ENCODE results near the gene CTNND2.
A peak's percentile ranks its signal among the peaks of the same experiment; 100 is the strongest.

CTNND2 gene

DNA sequence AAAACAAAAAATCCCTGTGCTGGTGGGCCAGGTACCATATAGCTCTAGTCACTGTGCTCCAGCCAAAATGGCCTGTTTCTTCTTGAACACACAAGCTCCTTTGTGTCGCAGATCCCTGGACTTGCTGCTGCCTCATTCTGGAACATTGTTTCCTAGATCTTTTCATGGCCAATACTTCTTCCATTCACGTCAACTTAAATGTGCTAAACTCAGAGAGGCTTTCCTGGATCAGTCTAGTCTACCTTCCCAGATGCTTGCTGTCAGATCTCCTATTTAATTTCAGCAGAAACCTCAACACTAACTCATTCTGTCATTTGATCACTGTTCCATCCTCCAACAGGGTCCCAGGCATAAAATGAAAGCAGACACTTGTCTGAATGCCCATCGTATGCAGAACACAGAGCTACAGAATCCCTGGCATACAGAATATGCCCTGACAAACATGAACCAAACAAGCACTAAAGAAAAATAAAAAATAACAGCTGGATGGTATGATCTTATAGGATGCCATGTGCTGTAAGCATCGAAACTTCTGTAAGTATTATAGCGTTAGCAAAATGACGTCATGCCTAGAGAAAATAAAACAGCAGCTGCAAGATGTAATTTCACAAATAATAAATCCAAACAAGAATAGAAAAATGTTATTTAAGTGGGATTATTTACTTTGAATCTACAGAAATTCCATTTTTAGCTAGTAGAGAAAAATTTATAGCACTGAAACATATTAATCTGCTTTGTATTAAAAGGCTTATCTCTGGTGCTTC, 739.5 kb downstream of the CTNND2 start:
- DNase-seq (ENCODE audit: low spot score): no peak

DNA sequence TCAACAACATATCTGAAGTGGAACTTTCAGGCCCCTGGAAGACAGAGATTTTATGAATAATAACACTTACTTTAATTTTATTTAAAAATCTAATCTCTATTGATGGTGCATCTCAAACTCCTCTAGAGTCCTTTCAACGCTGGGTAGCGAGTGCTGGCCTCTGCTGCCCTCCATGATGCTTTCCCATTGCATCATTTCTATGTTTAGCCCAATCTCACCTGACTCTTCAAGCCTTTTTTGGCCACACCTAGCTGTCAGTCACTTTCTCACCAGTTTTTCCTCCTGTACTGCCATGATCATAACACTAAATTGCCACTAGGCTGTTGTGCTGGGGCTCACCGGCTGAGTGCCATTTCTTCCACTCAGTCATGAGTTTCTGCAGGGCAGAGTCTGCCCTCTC, 747.1 kb downstream of the CTNND2 start:
- no peak for DNase-seq (ENCODE audit: low spot score)

DNA sequence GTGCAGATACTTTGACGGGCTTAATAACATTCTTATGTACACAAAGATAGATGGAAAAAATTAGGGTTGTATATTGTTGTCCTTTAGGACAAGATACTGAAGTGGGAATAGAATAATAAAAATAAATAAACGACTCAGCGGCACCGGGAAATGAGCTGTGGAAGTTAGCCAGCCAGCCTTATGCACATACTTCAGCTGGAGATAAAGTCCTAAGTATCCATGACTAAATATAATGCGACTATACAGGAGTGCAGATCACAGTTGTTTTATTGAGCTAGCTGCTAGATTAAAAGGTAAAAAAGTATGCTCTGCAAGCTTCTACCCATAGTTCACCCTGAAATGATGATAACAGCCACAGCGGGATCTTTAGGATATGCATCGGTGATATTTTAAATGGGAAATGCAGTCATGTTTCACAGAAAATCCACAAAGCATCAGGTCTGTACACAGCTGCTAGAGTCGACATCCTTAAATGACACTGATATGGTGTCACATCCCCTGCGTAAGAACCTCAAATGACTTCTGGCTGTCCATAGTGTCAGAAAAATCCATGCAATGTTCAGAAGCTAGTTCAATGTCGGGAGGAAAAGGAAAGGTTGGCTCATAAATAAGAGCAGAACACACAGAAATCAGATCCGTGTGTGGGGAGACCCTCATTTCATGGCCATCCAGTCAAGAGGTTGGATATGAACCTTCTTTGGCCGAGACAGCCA, 750.4 kb downstream of the CTNND2 start:
- no peak for DNase-seq (ENCODE audit: low spot score)

DNA sequence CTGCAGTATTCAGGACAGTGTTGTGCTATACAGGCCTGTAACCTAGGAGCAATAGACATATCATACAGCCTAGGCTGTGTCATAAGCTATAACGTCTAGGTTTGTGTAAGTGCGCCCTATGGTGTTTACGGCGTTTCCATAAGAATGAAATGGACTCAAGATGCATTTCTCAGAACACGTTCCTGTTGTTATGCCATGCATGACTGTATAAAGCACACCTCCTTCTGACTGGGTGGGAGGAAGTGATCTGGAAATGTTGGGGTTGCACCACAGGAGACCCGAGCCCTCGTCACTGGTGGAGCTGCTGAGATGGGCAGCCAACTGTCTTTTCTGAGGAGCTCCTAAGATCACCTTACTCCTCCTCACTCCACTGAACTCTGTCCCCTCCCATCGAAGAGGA, 751.9 kb downstream of the CTNND2 start:
- DNase-seq (ENCODE audit: low spot score): no peak

DNA sequence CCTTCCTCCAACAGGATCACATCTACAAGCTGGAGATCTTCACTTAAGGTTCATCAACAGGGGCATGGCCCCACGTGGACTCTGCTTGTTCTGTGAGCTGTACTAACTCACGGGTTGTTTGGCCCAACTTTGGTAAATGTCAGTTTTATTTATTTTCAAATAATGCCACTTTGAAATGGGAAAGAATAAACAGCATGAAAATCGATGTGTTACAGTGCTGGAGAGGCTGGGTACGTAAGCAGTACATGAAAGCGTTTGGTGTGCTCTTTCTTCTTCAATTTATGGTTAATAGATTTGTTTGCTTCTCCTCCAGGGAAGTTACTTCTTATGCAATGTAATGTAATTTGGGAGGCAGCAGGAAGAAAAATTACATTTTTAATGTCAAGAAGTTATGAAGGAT, 753.3 kb downstream of the CTNND2 start:
- DNase-seq (ENCODE audit: low spot score): no peak

DNA sequence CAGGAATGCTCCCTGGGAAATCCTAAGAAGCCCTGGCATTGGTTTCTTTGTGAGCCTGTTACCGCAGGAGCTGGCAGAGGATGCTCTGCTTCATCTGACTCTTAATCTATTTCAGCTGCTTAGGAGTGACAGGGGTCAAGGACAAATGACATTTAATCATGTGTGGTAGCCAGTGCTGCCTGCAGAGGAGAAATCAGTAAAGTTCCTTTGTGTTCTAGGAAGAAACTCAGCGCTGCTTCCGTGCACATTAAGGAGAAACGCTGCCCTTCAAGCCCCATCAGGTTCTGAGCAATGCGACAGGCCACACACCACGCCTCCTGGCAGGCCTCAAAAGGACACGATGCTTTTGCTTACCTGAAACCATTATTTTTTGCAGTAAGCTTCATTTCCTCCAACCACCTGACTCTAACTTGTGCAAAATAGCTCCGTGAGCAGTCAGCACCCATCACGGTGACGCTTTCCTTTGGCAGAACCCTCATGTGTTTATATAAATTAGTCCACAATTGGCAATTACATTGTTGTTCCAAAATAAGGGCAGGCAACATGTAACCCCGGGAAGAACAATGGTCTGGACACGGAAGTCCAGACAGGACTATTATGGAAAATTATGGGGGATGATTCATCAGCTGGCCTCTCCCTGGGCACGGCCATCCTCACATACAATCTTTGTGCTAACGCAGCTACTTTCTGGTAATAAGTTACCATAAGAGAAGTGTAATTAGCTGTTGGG, 755.3 kb downstream of the CTNND2 start:
- DNase-seq (ENCODE audit: low spot score): peak; percentile 17

DNA sequence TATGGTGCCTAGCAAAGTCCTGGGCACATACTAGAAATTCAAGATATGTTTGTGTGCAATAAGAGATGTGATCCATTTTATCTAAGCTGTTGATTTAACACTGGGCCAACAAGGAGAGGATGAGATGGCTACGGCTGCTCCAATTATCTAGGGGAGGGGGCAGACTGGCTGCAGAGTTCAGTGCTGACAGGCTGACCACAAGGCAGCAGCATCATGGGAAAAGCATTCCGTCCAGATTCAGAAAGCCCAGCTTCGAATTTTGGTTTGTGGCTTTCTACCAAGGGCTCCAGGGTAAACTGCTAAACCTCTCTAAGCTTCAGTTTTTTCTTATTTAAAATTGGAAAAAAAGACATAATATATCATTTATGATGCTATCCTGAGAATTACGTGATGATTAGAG, 758.1 kb downstream of the CTNND2 start:
- DNase-seq (ENCODE audit: low spot score): no peak

DNA sequence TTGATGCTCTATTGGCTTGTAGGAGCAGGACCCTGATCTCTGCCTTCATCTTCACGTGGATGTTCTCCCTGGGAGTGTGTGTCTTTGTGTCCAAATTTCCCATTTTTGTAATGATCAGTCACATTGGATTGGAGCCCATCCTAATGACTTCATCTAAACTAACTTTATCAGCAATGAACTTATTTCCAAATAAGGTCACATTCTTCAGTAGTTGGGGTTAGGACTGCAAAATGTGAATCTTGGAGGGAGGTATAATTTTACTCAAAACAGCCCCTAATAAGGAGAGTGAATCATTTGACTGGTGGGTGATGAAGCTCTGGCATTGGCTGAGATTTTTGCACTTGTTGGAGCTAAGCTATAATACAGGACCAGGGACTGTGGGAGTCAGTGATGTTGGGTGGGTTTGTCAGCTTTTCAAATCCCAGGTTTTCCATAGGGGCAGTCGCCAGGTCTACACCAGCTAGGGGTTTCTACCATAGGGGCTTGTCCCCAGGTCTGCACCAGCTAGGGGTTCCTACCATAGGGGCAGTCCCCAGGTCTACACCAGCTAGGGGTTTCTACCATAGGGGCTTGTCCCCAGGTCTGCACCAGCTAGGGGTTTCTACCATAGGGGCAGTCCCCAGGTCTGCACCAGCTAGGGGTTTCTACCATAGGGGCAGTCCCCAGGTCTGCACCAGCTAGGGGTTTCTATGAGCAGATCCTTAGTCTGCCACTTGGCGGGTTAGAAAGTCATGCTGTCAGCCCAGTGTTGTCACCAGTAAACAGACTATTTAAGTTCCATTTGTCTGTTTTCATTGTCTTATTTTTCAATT, 760.6 kb downstream of the CTNND2 start:
- no peak for DNase-seq (ENCODE audit: low spot score)

DNA sequence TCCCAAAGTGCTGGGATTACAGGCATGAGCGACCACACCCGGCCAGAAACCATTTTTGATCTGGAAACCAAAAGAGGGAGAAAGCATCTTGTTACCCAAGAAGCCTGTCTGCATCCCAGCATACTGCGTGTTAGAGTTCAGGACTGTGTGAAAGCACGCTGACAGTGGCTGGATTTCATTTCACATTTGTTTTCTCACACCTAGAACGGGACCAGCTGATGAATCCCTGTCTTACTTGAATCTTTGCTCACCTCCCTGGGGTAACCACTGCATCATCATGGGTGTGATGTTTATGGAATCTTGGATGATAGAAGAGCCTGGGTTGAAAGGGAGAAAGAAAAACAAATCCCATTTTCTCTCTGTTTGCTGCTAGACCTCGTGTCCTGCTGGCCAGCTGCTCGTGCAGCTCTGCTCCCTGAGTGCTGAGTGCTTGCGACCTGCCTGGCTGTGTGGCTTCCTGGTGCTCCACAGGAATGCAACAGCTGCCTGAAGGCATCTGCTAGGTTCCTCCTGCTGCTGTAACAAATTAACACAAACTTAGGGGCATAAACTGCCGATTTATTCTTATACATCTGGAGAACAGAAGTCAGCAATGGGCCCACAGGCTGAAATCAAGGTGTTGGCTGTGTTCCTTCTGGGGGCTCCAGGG, 764.9 kb downstream of the CTNND2 start:
- no peak for DNase-seq (ENCODE audit: low spot score)

DNA sequence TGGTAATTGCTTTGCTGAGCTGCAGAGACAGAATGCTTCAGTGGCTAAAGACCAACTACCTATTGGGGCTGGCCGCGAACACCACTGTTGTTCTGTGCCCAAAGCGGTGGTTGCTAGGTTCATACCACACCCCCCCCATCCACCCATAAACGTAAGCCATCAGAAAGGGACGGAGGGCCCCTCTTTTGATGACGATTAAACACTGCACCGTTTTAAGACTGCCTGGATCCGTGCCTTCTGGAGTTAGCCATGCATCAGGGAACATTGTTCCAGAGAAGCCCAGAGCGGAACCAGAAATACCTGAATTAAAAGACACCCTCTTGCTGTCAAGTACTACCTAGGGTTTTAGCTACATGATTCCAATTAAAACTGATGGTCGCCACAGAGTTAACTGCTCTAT, 774.1 kb downstream of the CTNND2 start:
- DNase-seq (ENCODE audit: low spot score): no peak

DNA sequence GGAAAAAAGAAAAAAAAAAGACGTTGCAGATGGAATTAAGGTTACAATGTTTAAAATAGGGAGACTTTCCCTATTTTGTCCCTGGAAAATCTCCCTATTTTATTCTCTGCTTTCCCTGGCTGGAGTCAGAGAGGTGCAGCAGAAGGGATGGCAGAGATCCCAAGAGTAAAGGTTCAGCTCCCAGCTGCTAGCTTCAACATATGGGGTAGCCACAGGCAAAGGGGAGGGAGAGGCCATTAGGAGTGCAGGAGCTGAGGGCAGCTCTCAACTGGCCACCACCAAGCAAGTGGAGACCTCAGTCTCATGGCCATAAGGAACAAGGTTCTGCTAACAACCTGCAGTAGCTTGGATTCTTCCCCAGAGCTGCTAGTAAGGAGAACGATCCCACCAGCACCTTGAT, 776.2 kb downstream of the CTNND2 start:
- DNase-seq (ENCODE audit: low spot score): no peak

DNA sequence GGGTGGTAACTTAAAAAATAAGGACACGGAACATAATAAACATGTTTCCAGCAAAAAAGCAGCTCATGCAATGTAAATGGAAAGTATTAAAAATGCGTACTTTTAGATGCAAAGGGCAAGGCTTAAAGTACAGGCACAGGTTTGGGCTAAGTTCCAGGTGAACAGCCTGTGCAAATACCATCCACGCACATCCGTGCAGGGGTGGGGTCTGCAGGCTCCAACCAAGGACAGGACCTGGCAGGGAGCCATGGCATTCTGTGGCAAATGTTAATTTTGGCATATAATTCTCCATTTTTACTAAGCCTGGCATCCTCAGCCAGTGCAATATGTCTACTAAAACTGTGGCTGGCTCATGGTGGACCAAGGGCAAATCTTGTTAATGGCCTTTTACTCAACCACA, 777.4 kb downstream of the CTNND2 start:
- DNase-seq (ENCODE audit: low spot score): no peak

DNA sequence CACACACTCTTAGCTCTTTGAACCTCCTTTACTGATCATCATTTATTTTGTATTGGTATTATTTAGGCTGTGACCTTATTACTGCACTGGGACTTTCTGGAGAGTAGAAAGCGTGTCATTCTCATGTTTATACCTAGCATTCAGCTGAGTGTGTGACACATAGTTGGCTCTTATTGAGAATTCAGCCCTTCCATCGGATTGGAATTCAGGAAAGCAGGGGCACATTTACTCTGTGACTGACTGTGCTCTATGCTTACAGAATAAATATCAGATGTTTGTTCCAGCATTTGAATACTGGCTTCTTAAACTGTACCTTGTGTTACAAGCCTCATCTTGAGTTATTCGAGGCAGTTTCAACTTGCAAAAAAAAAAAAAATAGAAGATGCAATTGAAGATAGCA, 782.4 kb downstream of the CTNND2 start:
- no peak for DNase-seq (ENCODE audit: low spot score)

DNA sequence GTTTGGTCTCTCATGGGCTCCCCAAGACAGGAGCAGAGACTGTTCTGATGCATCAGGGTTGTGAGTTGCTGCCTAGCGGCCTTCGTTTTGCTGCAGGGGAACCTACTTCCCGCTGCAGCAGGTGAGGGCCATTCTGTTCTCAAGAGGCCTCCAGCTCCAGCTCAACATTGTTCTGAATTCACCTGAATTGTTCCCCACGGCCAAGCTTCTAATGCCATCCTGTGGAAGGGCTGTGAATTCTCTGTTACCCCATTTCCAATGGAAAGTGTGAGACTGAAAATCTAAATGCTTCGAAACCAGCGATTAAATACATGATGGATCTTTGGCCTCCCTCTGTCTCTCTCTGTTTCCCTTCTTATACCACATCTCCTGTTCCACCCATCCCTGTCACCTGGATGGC, 794.1 kb downstream of the CTNND2 start:
- no peak for DNase-seq (ENCODE audit: low spot score)

DNA sequence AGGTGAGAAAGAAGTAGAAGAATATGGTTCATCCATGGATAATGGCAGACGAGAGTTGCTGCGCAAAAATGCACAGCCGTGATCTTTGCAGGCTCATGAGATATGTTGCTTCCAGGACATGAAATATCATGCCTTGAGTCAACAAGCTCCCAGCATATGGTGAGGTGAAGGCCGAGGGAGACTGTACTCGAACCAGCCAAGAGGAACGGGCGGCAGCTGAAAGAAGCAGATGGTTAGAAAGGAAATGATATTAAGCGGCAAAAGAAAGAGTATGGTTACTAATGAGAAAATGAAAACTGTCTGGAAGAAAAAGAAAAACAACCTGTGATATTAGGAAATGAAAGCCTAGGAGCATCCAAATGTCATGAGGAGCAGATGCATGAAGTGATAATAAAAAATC, 798.5 kb downstream of the CTNND2 start:
- no peak for DNase-seq (ENCODE audit: low spot score)

DNA sequence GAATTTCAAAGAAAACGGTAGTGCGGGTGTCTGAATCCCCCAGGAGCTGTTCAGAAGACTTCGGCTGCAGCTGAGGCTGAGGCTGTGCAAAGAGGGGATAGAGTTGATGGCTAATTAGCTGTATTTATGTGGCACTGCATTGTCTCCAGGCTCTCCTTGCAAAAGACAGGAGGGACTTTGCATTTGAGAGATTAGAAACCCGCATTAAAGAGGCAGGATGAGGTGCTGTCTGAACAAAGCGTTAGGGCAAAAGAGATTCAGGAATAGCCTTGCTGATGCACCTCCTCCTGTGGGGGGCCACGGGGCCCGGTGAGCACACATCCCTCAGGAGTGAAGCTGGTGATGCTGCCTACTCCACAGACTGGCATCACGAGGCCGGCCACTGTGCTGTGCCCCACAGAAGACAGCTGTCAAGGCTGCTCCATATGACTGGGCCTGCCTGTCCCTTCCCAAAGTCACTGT, 799.6 kb downstream of the CTNND2 start:
- no peak for DNase-seq (ENCODE audit: low spot score)

DNA sequence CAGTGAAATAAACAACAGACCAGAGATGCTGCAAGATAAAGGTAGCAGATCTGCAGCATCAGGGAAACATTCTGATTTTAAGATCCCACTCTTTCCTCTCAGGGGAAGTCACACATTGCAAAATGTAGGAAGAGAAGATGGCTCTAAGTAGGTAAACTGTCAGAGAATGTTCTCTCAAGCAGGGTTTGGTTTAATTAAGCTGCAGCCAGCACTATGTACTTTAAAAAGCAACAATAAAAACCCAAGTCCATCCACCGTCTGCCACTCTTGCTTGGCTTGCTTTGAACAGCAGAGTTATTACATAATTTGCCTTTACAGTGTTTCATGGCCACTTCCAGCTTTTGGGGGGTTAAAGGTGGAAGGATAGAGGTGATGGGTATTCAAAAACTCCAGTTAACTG, 800.0 kb downstream of the CTNND2 start:
- no peak for DNase-seq (ENCODE audit: low spot score)

DNA sequence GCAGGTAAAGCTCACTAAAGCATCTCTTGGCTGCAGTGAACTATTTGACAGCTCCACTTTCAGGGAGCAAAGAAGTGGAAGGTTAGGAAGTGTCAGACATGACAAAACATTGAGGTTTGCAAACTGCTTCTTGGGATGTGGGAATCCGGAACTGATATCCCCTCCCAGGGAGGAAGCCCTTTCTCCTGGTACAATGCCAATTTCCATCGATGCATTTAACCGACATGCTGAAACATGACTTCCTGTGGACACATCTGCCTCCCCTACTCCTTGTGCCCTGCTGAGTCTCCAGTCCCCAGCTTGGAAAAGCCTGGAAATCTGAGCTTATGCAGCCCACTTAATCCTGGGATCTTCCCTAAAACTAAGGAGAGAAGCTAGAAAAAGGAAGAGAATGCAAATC, 820.1 kb downstream of the CTNND2 start:
- no peak for DNase-seq (ENCODE audit: low spot score)

DNA sequence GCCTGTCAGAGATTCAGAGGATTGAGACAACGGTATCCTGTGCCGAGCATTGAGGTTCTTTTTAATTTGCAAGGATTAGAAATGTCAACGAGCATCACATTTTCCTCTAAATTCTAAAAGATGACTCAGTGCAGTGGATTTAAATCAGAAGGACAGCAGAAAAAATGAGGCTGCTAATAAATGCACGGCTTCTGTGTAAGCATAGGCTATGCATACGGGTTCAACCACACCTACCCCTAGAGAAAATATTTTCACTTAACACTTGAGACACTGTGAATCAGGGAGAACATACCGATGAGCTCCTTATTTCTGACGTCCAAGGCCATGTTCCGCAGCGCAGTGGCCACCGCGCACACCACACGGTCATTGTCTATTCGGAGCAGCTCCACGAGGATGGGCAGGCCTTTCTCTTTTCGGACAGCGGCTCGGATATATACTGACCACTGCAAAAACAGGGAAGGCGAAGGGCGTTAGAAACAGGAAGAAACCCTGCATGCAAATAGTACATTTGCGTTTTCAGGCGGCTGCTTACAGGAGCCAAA, 821.8 kb downstream of the CTNND2 start:
- DNase-seq (ENCODE audit: low spot score): no peak

DNA sequence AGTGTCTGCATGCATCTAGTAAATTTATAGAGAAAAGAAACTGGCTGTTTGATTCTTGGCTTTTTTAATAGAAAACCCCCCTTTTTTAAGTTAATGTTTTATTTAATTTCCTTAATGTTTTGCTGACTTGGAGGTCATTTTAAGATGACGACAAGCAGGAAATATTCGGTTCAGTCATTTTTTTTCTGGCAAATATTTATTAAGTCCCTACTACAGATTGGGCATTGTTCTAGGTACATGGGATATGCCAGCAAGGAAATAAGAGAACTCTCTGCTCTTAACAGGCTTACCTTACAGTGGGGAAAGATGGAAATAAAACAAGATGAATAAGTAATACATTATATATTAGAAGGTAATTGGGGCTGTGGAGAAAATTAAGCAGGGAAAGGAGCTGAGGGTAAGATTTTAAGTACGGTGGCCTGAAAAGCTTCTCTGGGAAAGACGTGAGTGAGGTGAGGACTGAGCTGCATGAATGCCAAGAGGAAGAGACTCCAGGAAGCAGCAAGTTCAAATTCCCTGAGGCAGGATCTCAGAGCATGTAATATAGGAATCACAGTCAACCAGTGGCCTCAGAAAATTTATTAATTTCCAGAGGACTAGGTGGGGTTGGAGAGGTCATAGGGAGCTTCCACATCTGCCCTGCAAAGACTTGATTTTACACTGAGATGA, 827.2 kb downstream of the CTNND2 start:
- DNase-seq (ENCODE audit: low spot score): no peak

Data from kidney capillary endothelial cell (primary cell).